SU-DHL-6 (cell line): ENCODE results near the gene MPPED2.

Source experiments
- EZH2phosphoT487 ChIP-seq: fragments of 200-600 bp; sonication (generic), shearing (Covaris generic); conservative IDR thresholded peaks from 2 replicates; pipeline ENCODE4 v1.6.1; 2018; ENCODE audit warnings: mild to moderate bottlenecking, antibody characterized with exemption, low read length, moderate library complexity, mixed read lengths
- TF ChIP-seq, protein P1 (sequence below): fragments of 200-600 bp; sonication (generic); IDR thresholded peaks from one replicate; pipeline ENCODE4 v1.5.1; 2017; ENCODE audit warnings: antibody characterized with exemption, mild to moderate bottlenecking, low read length, moderate library complexity; ENCODE audit not compliant: insufficient read depth, poor library complexity, severe bottlenecking

DNA sequence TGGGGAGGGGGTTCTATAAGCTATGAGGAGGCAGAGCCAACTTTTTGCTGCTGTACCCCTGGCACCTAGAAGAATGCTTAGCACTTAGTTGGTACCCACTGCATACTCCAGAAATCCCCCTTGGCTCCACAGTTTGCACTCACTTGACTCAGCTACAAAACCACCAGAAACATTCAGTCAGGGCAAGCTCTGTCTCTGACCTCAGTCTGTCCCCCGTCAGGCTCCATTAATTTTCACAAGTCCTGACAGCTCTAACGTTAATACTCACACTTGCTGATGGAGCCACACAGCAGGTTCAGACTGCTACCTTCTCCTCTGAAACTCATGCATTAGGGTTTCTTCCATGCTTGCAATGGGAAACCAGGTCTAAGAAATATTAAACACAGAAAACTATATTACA, 81.7 kb downstream of the MPPED2 start:
- TF ChIP-seq, protein P1, sequence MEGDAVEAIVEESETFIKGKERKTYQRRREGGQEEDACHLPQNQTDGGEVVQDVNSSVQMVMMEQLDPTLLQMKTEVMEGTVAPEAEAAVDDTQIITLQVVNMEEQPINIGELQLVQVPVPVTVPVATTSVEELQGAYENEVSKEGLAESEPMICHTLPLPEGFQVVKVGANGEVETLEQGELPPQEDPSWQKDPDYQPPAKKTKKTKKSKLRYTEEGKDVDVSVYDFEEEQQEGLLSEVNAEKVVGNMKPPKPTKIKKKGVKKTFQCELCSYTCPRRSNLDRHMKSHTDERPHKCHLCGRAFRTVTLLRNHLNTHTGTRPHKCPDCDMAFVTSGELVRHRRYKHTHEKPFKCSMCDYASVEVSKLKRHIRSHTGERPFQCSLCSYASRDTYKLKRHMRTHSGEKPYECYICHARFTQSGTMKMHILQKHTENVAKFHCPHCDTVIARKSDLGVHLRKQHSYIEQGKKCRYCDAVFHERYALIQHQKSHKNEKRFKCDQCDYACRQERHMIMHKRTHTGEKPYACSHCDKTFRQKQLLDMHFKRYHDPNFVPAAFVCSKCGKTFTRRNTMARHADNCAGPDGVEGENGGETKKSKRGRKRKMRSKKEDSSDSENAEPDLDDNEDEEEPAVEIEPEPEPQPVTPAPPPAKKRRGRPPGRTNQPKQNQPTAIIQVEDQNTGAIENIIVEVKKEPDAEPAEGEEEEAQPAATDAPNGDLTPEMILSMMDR: no peak
- TF ChIP-seq EZH2phosphoT487: no peak
